H9 (cell line): ENCODE measurements around the gene PIRT. TPM values are rescaled to one million over a fixed set of nuclear protein-coding genes. Genes with fewer than 3 reads are reported as not detected.

Source experiments
- DNase-seq: peaks from one replicate; pipeline ENCODE4 v3.0.0-alpha.2; 2017
- H2AFZ ChIP-seq: one replicate; pipeline ENCODE4 v1.6.1; 2013; ENCODE audit warnings: mild to moderate bottlenecking, low read length, control low read depth, moderate library complexity
- H2AK5ac ChIP-seq: 2 replicates; pipeline ENCODE4 v1.6.1; 2013; ENCODE audit warnings: low read length, control low read depth, mixed read lengths; ENCODE audit not compliant: insufficient read length
- H2BK120ac ChIP-seq: one replicate; pipeline ENCODE4 v1.6.1; 2013; ENCODE audit warnings: low read depth, mild to moderate bottlenecking, low read length, control low read depth, inconsistent platforms; ENCODE audit not compliant: poor library complexity, severe bottlenecking
- H2BK12ac ChIP-seq: 2 replicates; pipeline ENCODE4 v1.6.1; 2013; ENCODE audit warnings: low read length, control low read depth, mixed read lengths, low read depth; ENCODE audit not compliant: insufficient read length
- H2BK15ac ChIP-seq: 2 replicates; pipeline ENCODE4 v1.6.1; 2013; ENCODE audit warnings: low read depth, low read length, control low read depth
- H2BK20ac ChIP-seq: one replicate; pipeline ENCODE4 v1.6.1; 2013; ENCODE audit warnings: low read depth, mild to moderate bottlenecking, low read length, control low read depth, inconsistent platforms; ENCODE audit not compliant: poor library complexity, severe bottlenecking
- H2BK5ac ChIP-seq: 2 replicates; pipeline ENCODE4 v1.6.1; 2013; ENCODE audit warnings: low read length, control low read depth, mixed read lengths; ENCODE audit not compliant: insufficient read length
- H3K14ac ChIP-seq: 2 replicates; pipeline ENCODE4 v1.6.1; 2013; ENCODE audit warnings: low read length, control low read depth; ENCODE audit not compliant: insufficient read depth
- H3K18ac ChIP-seq: 2 replicates; pipeline ENCODE4 v1.6.1; 2013; ENCODE audit warnings: low read depth, mild to moderate bottlenecking, mixed read lengths, low read length, control low read depth; ENCODE audit not compliant: insufficient read length
- H3K23ac ChIP-seq: 2 replicates; pipeline ENCODE4 v1.6.1; 2013; ENCODE audit warnings: low read length, control low read depth, mixed read lengths, low read depth; ENCODE audit not compliant: insufficient read length
- H3K23me2 ChIP-seq: 2 replicates; pipeline ENCODE4 v1.6.1; 2013; ENCODE audit warnings: low read depth, mild to moderate bottlenecking, mixed read lengths, low read length, control low read depth; ENCODE audit not compliant: insufficient read length, poor library complexity, severe bottlenecking
- H3K27ac ChIP-seq: 2 replicates; pipeline ENCODE4 v1.5.1; 2013; ENCODE audit warnings: low read length, control low read depth, mixed read lengths, low read depth; ENCODE audit not compliant: insufficient read length
- H3K27me3 ChIP-seq: 2 replicates; pipeline ENCODE4 v1.6.1; 2013; ENCODE audit warnings: low read length, control low read depth, inconsistent platforms; ENCODE audit not compliant: insufficient read depth
- H3K4ac ChIP-seq: 2 replicates; pipeline ENCODE4 v1.6.1; 2013; ENCODE audit warnings: low read depth, mild to moderate bottlenecking, control low read depth, inconsistent platforms, low read length, moderate library complexity
- H3K4me1 ChIP-seq: 2 replicates; pipeline ENCODE4 v1.6.1; 2013; ENCODE audit warnings: low read length, control low read depth, inconsistent platforms; ENCODE audit not compliant: insufficient read depth
- H3K4me2 ChIP-seq: 2 replicates; pipeline ENCODE4 v1.6.1; 2013; ENCODE audit warnings: low read length, control low read depth, mixed read lengths; ENCODE audit not compliant: insufficient read length, insufficient read depth
- H3K56ac ChIP-seq: 2 replicates; pipeline ENCODE4 v1.6.1; 2013; ENCODE audit warnings: low read depth, mild to moderate bottlenecking, mixed read lengths, low read length, control low read depth; ENCODE audit not compliant: insufficient read length
- H3K79me1 ChIP-seq: 2 replicates; pipeline ENCODE4 v1.6.1; 2013; ENCODE audit warnings: low read depth, mild to moderate bottlenecking, moderate library complexity, low read length, control low read depth, inconsistent platforms; ENCODE audit not compliant: insufficient read depth, poor library complexity, severe bottlenecking
- H3K79me2 ChIP-seq: 2 replicates; pipeline ENCODE4 v1.6.1; 2013; ENCODE audit warnings: low read length, control low read depth, inconsistent platforms; ENCODE audit not compliant: insufficient read depth
- H3K9ac ChIP-seq: 2 replicates; pipeline ENCODE4 v1.6.1; 2013; ENCODE audit warnings: low read length, control low read depth, mixed read lengths; ENCODE audit not compliant: insufficient read length; ENCODE audit errors: extremely low read depth
- H3K9me3 ChIP-seq: one replicate; pipeline ENCODE4 v1.6.1; 2013; ENCODE audit warnings: low read depth, low read length, inconsistent platforms; ENCODE audit not compliant: control insufficient read depth
- H3T11ph ChIP-seq: one replicate; pipeline ENCODE4 v1.6.1; 2013; ENCODE audit warnings: mild to moderate bottlenecking, low read length, control low read depth, inconsistent platforms
- H4K20me1 ChIP-seq: one replicate; pipeline ENCODE4 v1.6.1; 2013; ENCODE audit not compliant: control insufficient read depth, insufficient read length, insufficient read depth
- H4K5ac ChIP-seq: 2 replicates; pipeline ENCODE4 v1.6.1; 2013; ENCODE audit warnings: low read depth, mild to moderate bottlenecking, mixed read lengths, low read length, control low read depth; ENCODE audit not compliant: insufficient read length
- H4K8ac ChIP-seq: replicated peaks from 2 replicates; pipeline ENCODE4 v1.6.1; 2013; ENCODE audit warnings: low read length, control low read depth, mixed read lengths, low read depth; ENCODE audit not compliant: insufficient read length
- H4K91ac ChIP-seq: 2 replicates; pipeline ENCODE4 v1.6.1; 2013; ENCODE audit warnings: low read depth, mild to moderate bottlenecking, moderate library complexity, mixed read lengths, low read length, control low read depth; ENCODE audit not compliant: insufficient read length
- H3K27ac Mint-ChIP-seq, 3 experiments: 2 replicates in 2 of 3; 3 replicates in 1 of 3; pipeline ENCODE4 v1.8.0; 2020 to 2021; ENCODE audit warnings: mixed read lengths in 3 of 3, mild to moderate bottlenecking in 1 of 3, moderate library complexity in 1 of 3
- H3K27me3 Mint-ChIP-seq: 2 replicates; pipeline ENCODE4 v1.8.0; 2021; ENCODE audit warnings: low read depth, mild to moderate bottlenecking, moderate library complexity, mixed read lengths
- H3K36me3 Mint-ChIP-seq, 3 experiments: 2 replicates in 2 of 3; 3 replicates in 1 of 3; pipeline ENCODE4 v1.8.0; 2020 to 2021; ENCODE audit warnings: low read depth in 3 of 3, mixed read lengths in 3 of 3; ENCODE audit not compliant: insufficient read depth in 1 of 3
- H3K4me1 Mint-ChIP-seq, 2 experiments: 2 replicates each; pipeline ENCODE4 v1.8.0; 2020; ENCODE audit warnings: mixed read lengths in 2 of 2
- H3K4me3 Mint-ChIP-seq, 2 experiments: 2 replicates in 1 of 2; 3 replicates in 1 of 2; pipeline ENCODE4 v1.8.0; 2020 to 2021; ENCODE audit warnings: mild to moderate bottlenecking in 2 of 2, mixed read lengths in 2 of 2, moderate library complexity in 1 of 2
- H3K9me3 Mint-ChIP-seq, 2 experiments: 2 replicates in 1 of 2; 3 replicates in 1 of 2; pipeline ENCODE4 v1.8.0; 2020; ENCODE audit warnings: mild to moderate bottlenecking in 2 of 2, mixed read lengths in 2 of 2, moderate library complexity in 1 of 2
- CTCF ChIP-seq: fragments of 200-600 bp; sonication (generic); conservative IDR thresholded peaks from 3 replicates; pipeline ENCODE4 v1.8.0; 2021; ENCODE audit warnings: antibody characterized with exemption, mild to moderate bottlenecking
- total RNA-seq: library from RNA; stranded (reverse); gene quantifications from 2 replicates; pipeline ENCODE4 v1.2.1, GENCODE V29; 2021

Gene PIRT
- total RNA-seq, 1 experiment from 2014 or later, result not detected

GRCh38 chr17:10821770-10822169 lies 16.1 kb downstream of the PIRT start:
- Histone ChIP-seq H2BK20ac (no peak overlapping the region), H3K56ac (no peak overlapping the region), H2BK15ac (no peak overlapping the region), H2AK5ac (no peak overlapping the region), H3K4me2 (no peak overlapping the region), H3K4ac (no peak overlapping the region), H2AFZ (no peak overlapping the region), H4K5ac (no peak overlapping the region), H4K91ac (no peak overlapping the region), H3K23me2 (no peaks in the 10 kb centered on the region), H3K27ac (no peak overlapping the region), H3K4me1 (no peaks in the 10 kb centered on the region), H3K18ac (no peak overlapping the region), H2BK12ac (no peak overlapping the region), H4K20me1 (no peaks in the 10 kb centered on the region), H3K9ac (no peak overlapping the region), H2BK5ac (no peak overlapping the region), H3K14ac (no peak overlapping the region), H3K23ac (no peak overlapping the region), H3K79me2 (no peaks in the 10 kb centered on the region), H2BK120ac (no peak overlapping the region), H3K27me3 (no peaks in the 10 kb centered on the region), H3K79me1 (no peaks in the 10 kb centered on the region), H4K8ac (no peak overlapping the region), H3K9me3 (no peaks in the 10 kb centered on the region), H3T11ph (no peak overlapping the region)
- peaks cover 8% of the 10 kb centered on the region in 2 experiments; a peak in 3 of 4 replicates for H3K4me1 Mint-ChIP-seq
- H3K9me3 Mint-ChIP-seq, result no peaks in the 10 kb centered on the region
- TF ChIP-seq CTCF, result no peak
- no peaks in the 10 kb centered on the region; the same call in none of the 2 replicates for H3K27me3 Mint-ChIP-seq
- DNase-seq, result no peak
- no peak overlapping the region for H3K4me3 Mint-ChIP-seq
- H3K27ac Mint-ChIP-seq, result no peak overlapping the region; a peak in 1 of 7 replicates
- H3K36me3 Mint-ChIP-seq, result no peaks in the 10 kb centered on the region; a peak in 1 of 7 replicates
